Neural progenitor cell (in vitro differentiated cells): ENCODE results near the gene DCAF7. TPM values are rescaled to one million over a fixed set of nuclear protein-coding genes. Genes with fewer than 3 reads are reported as not detected.

Source experiments
- DNase-seq: peaks from one replicate; pipeline ENCODE4 v3.0.0-alpha.2; 2016; ENCODE audit warnings: low spot score
- H2AFZ ChIP-seq: fragments of 200-600 bp; sonication (generic); replicated peaks from 2 replicates; pipeline ENCODE4 v1.6.1; 2016; ENCODE audit warnings: antibody characterized with exemption
- H3F3A ChIP-seq: fragments of 200-600 bp; sonication (generic); 2 replicates; pipeline ENCODE4 v1.6.1; 2016; ENCODE audit warnings: antibody characterized with exemption, low read depth
- H3K27ac ChIP-seq: fragments of 200-600 bp; sonication (generic); 2 replicates; pipeline ENCODE4 v1.5.1; 2016; ENCODE audit warnings: mild to moderate bottlenecking
- H3K27me3 ChIP-seq: fragments of 200-600 bp; sonication (generic); 2 replicates; pipeline ENCODE4 v1.6.1; 2016; ENCODE audit warnings: mild to moderate bottlenecking, moderate library complexity
- H3K36me3 ChIP-seq: fragments of 200-600 bp; sonication (generic); 2 replicates; pipeline ENCODE4 v1.5.1; 2016
- H3K4me1 ChIP-seq: fragments of 200-600 bp; sonication (generic); 2 replicates; pipeline ENCODE4 v1.6.1; 2016; ENCODE audit warnings: mixed run types
- H3K4me2 ChIP-seq: fragments of 200-600 bp; sonication (generic); 2 replicates; pipeline ENCODE4 v1.6.1; 2016
- H3K4me3 ChIP-seq: fragments of 200-600 bp; sonication (generic); 2 replicates; pipeline ENCODE4 v1.5.1; 2016
- H3K79me2 ChIP-seq: fragments of 200-600 bp; sonication (generic); 2 replicates; pipeline ENCODE4 v1.6.1; 2016; ENCODE audit warnings: low read depth
- H3K9ac ChIP-seq: fragments of 200-600 bp; sonication (generic); 2 replicates; pipeline ENCODE4 v1.6.1; 2016
- H3K9me3 ChIP-seq: fragments of 200-600 bp; sonication (generic); 2 replicates; pipeline ENCODE4 v1.5.1; 2016; ENCODE audit warnings: low read depth
- H4K20me1 ChIP-seq: fragments of 200-600 bp; sonication (generic); 2 replicates; pipeline ENCODE4 v1.6.1; 2016; ENCODE audit warnings: low read depth
- H3K27ac Mint-ChIP-seq: 3 replicates; pipeline ENCODE4 v1.8.0; 2021; ENCODE audit warnings: mixed read lengths
- H3K27me3 Mint-ChIP-seq: 2 replicates; pipeline ENCODE4 v1.8.0; 2022; ENCODE audit warnings: low read depth, mild to moderate bottlenecking, inconsistent platforms, moderate library complexity, mixed read lengths; ENCODE audit not compliant: insufficient read depth
- H3K36me3 Mint-ChIP-seq: 3 replicates; pipeline ENCODE4 v1.8.0; 2021; ENCODE audit warnings: mixed read lengths
- H3K4me1 Mint-ChIP-seq: 3 replicates; pipeline ENCODE4 v1.8.0; 2021; ENCODE audit warnings: mixed read lengths
- H3K4me3 Mint-ChIP-seq: 3 replicates; pipeline ENCODE4 v1.8.0; 2021; ENCODE audit warnings: mild to moderate bottlenecking, moderate library complexity, mixed read lengths
- H3K9me3 Mint-ChIP-seq: 3 replicates; pipeline ENCODE4 v1.8.0; 2020; ENCODE audit warnings: mixed read lengths
- CTCF ChIP-seq: fragments of 200-600 bp; sonication (generic); IDR thresholded peaks from 2 replicates; pipeline ENCODE4 v1.5.1; 2017; ENCODE audit warnings: antibody characterized with exemption, mild to moderate bottlenecking
- EZH2 ChIP-seq: fragments of 200-600 bp; sonication (generic); IDR thresholded peaks from 2 replicates; pipeline ENCODE4 v1.6.1; 2017; ENCODE audit warnings: antibody characterized with exemption, mild to moderate bottlenecking, moderate library complexity
- EZH2phosphoT487 ChIP-seq: fragments of 200-600 bp; sonication (generic); IDR thresholded peaks from 2 replicates; pipeline ENCODE4 v1.6.1; 2017; ENCODE audit warnings: antibody characterized with exemption
- total RNA-seq: library from RNA; depleted of rRNA; stranded (reverse); fragments of >200 nt; gene quantifications from 2 replicates; pipeline ENCODE4 v1.2.3, GENCODE V29; 2015; ENCODE audit warnings: low replicate concordance

Gene DCAF7
- total RNA-seq, 1 donor from 2014 or later, result 56.5 TPM

- Histone ChIP-seq H3K9ac (no peak overlapping the region), H3K4me1 (no peaks in the 10 kb centered on the region), H3K27me3 (peaks cover 35% of the 10 kb centered on the region), H3K27ac (no peak overlapping the region), H3K79me2 (no peaks in the 10 kb centered on the region), H2AFZ (no peak overlapping the region), H3K4me3 (no peak overlapping the region), H3K9me3 (no peaks in the 10 kb centered on the region), H3K36me3 (no peaks in the 10 kb centered on the region), H3F3A (no peaks in the 10 kb centered on the region), H3K4me2 (no peak overlapping the region), H4K20me1 (no peaks in the 10 kb centered on the region)
- TF ChIP-seq CTCF (no peak), EZH2phosphoT487 (no peak), EZH2 (no peak)
- Mint-ChIP-seq H3K4me3 (peak overlapping the region; percentile 19), H3K27me3 (peaks cover 16% of the 10 kb centered on the region), H3K9me3 (no peaks in the 10 kb centered on the region), H3K36me3 (no peaks in the 10 kb centered on the region), H3K27ac (peak overlapping the region; percentile 42), H3K4me1 (peaks cover 7% of the 10 kb centered on the region)
- no peak for DNase-seq
These were observed 11.3 kb upstream of the DCAF7 start for GRCh38 chr17:63538693-63539595.

- H3K9me3 Mint-ChIP-seq, result no peaks in the 10 kb centered on the region
- no peak for DNase-seq
These were observed 9.7 kb upstream of the DCAF7 start for GRCh38 chr17:63540590-63540989.

GRCh38 chr17:63542218-63542545 is 8.1 kb upstream of the DCAF7 start:
- H3K9me3 ChIP-seq, result no peaks in the 10 kb centered on the region
- no peaks in the 10 kb centered on the region for H3K79me2 ChIP-seq
- H3K4me3 ChIP-seq, result no peak overlapping the region
- Mint-ChIP-seq H3K27me3 (peaks cover 13% of the 10 kb centered on the region), H3K4me1 (peaks cover 10% of the 10 kb centered on the region), H3K27ac (no peak overlapping the region), H3K36me3 (no peaks in the 10 kb centered on the region), H3K9me3 (no peaks in the 10 kb centered on the region), H3K4me3 (no peak overlapping the region)
- no peak overlapping the region for H3K27ac ChIP-seq
- H2AFZ ChIP-seq, result no peak overlapping the region
- H3K4me2 ChIP-seq, result no peak overlapping the region
- no peak overlapping the region for H3K9ac ChIP-seq
- no peaks in the 10 kb centered on the region for H4K20me1 ChIP-seq
- no peaks in the 10 kb centered on the region for H3F3A ChIP-seq
- H3K27me3 ChIP-seq, result peaks cover 31% of the 10 kb centered on the region
- no peak for DNase-seq
- TF ChIP-seq CTCF (no peak), EZH2 (no peak), EZH2phosphoT487 (no peak)
- H3K36me3 ChIP-seq, result no peaks in the 10 kb centered on the region
- H3K4me1 ChIP-seq, result no peaks in the 10 kb centered on the region

More at GRCh38 chr17:63540590-63540989, 9.7 kb upstream of the DCAF7 start:
- Histone ChIP-seq H3K9ac (no peak overlapping the region), H3K79me2 (no peaks in the 10 kb centered on the region), H3K4me1 (no peaks in the 10 kb centered on the region), H3K36me3 (no peaks in the 10 kb centered on the region), H2AFZ (no peak overlapping the region), H3K27me3 (peaks cover 35% of the 10 kb centered on the region), H3K4me2 (no peak overlapping the region), H3K27ac (no peak overlapping the region), H3F3A (no peaks in the 10 kb centered on the region), H3K9me3 (no peaks in the 10 kb centered on the region), H4K20me1 (no peaks in the 10 kb centered on the region), H3K4me3 (no peak overlapping the region)
- TF ChIP-seq EZH2, result no peak
- no peak for TF ChIP-seq EZH2phosphoT487
- H3K36me3 Mint-ChIP-seq, result no peaks in the 10 kb centered on the region
- peaks cover 13% of the 10 kb centered on the region for H3K27me3 Mint-ChIP-seq
- H3K4me3 Mint-ChIP-seq, result no peak overlapping the region
- no peak overlapping the region for H3K27ac Mint-ChIP-seq
- H3K4me1 Mint-ChIP-seq, result peaks cover 10% of the 10 kb centered on the region
